HG02884 (cell line): Measurements from ENCODE around the gene DCXR.

Experiments used
- ATAC-seq: cut with Tn5 transposase; IDR thresholded peaks from one replicate; pipeline ENCODE4 v1.9.1; 2021; ENCODE audit warnings: mild to moderate bottlenecking, moderate library complexity; ENCODE audit not compliant: unreplicated experiment

DCXR gene

DNA sequence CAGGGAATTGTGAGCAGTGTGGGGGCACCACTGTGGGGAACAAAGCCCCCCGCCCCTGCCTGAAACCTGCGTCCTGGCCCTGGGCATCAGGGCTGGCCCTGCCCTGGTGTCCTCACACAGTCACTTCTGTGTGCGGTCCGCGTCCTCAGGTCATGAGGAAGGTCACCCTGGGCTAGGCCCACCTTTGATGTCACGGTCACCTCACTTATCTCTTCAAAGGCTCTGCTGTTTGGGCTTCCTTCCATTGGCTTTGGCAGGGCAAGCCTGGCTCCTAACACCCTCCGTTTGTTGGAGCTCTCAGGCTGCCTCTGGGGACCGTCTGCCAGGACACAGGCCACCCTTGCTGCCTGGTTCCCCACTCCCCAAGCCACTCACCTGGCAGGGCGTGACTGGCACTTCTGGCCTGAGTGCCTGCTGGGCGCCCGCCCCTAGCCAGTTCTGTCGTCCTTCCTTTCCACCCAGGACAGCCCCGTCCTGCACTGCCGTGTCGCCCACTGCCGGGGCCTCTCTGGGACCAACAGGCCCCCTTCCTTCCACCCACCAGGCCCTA, 23.6 kb downstream of the DCXR start:
- ATAC-seq, result no peak

DNA sequence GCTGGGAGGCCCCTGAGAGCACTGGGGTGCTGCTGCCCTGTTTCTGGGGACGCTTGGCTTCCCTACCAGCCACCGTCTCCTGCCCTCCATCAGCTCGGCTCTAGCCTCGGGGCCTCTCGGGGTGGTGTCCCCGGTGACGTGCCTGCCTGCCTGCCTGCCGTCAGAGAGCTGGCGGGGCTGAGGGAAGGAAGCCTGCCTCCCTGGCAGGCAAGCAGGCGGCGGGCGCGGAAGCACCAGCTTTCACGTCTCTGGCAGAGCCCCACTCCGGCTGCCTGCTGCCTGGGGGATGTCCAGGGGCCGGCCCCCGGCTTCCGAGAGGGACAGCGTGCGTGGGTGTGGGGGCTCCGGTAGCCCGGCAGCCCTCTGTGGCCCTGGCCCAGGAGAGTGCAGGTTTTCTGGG, 24.2 kb downstream of the DCXR start:
- ATAC-seq, result no peak

GRCh38 chr17:82012640-82013295, 24.7 kb downstream of the DCXR start:
- no peak for ATAC-seq

- ATAC-seq, result no peak
Observed at GRCh38 chr17:82012261-82012639, 25.2 kb downstream of the DCXR start.

DNA sequence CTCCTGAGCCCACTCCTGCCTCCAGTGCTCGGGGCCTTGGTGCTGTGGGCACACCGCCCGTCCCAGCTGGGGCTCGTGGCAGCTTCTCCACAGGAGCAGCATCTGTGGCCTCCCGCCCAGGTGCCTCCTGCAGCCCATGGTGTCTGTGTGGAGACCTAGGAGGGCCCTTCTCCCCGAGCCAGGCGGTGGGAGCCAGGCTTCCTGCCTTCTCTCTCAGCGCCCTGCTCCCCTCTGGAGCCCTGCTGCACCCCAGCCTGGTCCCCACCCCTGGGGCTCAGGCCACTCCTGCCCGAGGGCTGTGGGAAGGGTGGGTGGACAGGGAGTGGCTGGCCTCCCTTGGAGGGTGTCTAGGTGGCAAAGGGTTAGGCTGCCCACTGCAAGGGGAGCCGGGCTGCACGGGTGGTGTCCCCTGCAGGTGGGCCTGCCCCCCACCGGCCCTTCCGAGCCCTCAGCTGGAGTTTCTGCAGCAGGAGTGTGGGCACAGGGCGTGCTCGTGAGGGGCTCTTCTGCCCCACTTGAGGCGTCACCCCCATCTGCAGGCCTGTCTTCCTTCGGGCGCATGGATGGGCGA, 25.8 kb downstream of the DCXR start:
- ATAC-seq, result no peak

GRCh38 chr17:82010575-82011525, 26.6 kb downstream of the DCXR start:
- ATAC-seq, result no peak

DNA sequence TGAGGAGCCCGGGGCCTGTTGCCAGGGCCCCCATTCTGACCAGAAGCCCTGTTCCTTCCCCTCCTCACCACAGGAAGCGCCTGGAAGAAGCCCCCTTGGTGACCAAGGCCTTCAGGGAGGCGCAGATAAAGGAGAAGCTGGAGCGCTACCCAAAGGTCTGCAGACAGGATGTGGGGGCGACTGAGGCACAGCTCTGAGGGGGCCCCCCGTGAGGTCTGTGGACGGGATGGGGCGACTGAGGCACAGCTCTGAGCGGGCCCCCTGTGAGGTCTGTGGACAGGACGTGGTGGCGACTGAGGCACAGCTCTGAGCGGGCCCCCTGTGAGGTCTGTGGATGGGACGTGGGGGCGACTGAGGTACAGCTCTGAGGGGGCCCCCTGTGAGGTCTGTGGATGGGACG, 28.1 kb downstream of the DCXR start:
- ATAC-seq, result no peak

GRCh38 chr17:82008941-82009405, 28.5 kb downstream of the DCXR start:
- no peak for ATAC-seq

GRCh38 chr17:82008258-82008940, 29.1 kb downstream of the DCXR start:
- ATAC-seq, result no peak

DNA sequence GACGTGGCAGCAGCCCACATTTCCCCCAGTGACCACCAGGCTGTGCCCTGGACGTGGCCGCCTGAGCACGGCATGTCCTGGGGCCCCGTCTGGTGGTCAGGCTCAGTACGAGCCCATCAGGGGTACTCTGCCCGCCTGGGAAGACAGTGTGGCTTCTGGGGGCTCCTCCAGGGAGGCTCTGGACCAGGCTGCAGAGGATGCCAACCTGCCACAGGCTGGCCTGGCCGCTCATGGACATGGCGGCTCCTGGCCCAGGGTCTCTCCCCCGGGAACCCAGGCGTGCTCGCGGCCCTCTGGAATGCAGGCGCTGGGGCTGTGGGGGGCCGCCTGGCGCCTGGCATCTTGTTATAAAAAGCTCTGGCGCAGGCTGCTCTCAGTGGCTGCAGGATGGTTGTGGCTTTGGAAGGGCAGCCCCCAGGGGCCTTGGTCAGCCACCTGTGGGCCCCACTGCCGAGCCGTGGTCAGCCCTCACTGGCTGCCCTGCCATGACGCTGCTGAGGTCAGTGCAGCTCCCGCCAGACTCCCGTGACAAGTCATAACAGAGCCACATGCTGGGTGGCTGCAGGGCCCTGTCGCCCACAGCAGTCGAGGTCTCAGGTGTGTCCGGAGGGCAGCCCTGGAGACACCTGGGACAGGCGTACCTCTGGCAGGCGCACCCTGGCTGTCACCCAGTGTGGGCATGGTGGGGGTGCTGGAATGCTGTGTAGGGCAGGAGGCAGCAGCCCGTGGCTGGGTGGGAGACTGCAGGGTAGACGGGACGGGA, 29.8 kb downstream of the DCXR start:
- no peak for ATAC-seq

DNA sequence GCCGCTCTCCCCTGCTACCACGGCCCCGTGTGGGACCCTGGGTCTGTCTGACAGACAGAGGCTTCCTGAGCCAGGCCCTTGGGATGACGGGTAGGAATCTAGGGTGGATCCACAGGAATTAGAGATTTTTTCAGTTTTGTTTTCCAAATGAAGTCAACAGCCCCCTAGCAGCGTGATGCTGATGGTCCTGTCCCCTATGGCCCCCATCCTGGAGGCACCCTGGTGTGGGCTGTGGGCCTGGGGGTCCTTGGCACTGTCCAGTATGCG, 30.3 kb downstream of the DCXR start:
- ATAC-seq, result no peak

GRCh38 chr17:82006468-82007227, 30.8 kb downstream of the DCXR start:
- ATAC-seq, result no peak

GRCh38 chr17:82005701-82006348, 31.7 kb downstream of the DCXR start:
- ATAC-seq, result no peak

DNA sequence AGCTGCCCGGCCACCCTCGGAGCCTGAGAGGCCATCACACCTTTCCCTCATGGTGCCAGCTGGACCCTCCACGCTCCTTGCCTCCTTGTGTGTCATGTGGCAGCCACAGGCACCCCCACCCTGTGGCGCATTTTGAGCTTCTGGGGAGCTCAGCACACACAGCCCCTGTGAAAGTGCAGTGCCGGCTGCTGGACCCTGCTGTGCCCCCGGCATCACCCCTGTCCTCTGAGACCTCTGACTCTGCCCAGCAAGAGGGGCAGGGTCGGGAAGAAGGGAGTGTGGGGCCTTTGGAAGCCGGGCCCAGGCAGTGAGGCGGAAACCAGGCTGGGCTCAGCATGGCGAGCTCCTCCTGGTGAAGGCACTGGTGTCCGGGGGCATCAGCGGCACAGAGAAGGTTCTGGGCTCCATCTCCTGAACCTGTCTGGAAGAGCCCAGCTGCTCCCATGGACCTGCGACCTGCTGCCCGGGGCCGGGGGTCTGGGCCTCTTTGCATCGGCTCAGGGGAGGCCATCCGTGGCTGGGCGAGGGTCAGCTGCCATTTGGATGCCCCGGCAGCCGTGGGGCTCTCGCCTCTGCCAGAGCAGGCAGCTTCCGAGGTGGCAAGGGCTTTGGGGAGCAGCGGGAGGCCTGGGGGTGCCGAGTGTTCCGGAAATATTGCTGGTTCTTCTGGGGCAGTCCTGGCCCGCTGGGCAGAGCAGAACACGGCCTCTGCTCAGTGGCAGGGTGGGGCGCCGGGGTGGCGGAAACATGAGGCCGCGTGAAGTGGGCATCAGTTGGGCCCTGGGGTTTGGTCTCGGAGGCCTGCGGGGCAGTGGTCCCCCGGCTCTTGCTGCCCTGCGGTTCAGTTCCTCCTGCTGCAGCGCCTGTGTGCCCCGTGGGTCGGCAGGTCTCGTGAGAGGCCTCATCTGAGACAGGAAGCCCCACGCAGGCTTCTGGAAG, 32.7 kb downstream of the DCXR start:
- no peak for ATAC-seq

DNA sequence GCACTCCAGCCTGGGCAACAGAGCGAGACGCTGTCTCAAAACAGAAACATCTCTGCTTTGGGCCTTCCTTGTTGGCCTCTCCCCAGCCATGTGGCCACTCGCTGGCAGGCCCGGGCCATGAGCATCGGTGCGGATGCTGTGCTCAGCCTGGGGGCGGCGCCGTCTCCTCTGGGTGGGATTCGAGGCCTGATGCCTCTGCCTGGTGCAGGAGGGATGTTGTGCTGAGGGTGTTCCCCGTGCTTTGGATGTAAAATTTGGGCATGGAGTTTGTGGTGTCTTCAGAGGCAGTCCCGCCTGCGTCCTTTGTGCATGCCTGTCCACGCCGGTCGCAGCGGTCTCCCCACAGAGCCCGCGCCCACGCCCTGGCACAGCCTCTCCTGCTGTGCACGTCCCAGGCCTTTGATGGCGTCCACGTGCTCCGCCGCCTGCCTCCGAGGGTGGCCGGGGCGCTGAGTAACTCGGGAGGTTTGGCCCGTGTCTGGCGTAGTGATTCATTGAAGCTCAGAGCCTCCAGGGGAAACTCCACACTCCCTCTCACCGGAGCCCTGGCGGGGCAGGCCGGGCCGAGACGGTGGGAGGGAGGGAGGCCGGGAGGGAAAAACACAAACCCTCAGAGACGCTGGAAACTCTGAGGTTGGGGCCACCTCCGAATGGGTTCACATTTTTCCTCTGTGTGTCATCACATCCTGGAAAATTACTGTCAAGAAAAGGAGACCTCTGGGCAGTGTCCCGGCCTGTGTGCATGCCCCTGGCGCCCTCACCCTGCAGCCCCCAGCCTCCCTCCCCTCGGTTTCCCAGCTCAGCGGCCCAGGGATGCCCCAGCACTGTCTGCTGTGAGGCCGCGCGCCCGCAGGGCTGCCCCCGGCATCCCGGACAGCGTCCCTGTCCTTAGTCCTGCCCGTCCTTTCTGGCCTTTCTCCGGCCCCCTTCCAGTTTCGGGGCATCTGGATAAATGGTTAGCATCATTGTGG, 33.8 kb downstream of the DCXR start:
- ATAC-seq, result no peak

GRCh38 chr17:82001571-82002056, 35.9 kb downstream of the DCXR start:
- ATAC-seq, result no peak
